Heart left ventricle (tissue), 13 donors: Measurements from ENCODE around the gene OR2W3.

Source experiments
- POLR2A ChIP-seq, 2 donors: fragments of 450-650 bp; IDR thresholded peaks; one replicate each; pipeline ENCODE4 v1.6.1; 2017; ENCODE audit warnings: antibody characterized with exemption in 2 of 2, mild to moderate bottlenecking in 2 of 2, moderate library complexity in 2 of 2
- TF ChIP-seq, protein P1 (sequence below), 12 donors: fragments of 200-600 bp; sonication (generic) in 4 of 12; IDR thresholded peaks; one replicate each; pipeline versions ENCODE4 v1.5.0 to v1.8.0; 2018 to 2022; ENCODE audit warnings: antibody characterized with exemption in 12 of 12, mild to moderate bottlenecking in 5 of 12
- donor health status: ischemic (EF 13 %, LVEDD 7.1; RV severe dilation, severe dysfunction).
- donor health status: DM: no; HTN: yes; CAD: no.
- donor health status: DM: no; HTN: no; CAD: no.
- donor health status: ischemic (EF 25% LVEDD 6.9; RV normal size, moderate dysfunction).
- donor health status: ischemic (EF 25% LVEDD 5.7; RV mildly dilated, moderate dysfunction).
- donor health status: ischemic (EF 35%, LVEDD 5.7; RV mildly dilated, moderate dysfunction).
- donor health status: nonischemic (EF 11% LVEDD 7.7; RV severe dilation, severe dysfunction).
- donor health status: DM: yes; HTN: yes; CAD: no.
- donor health status: PGD.
- donor health status: ischemic (EF 29% LVEDD 5.4; RV normal size, mild dysfunction).
- donor health status: nonischemic (EF 23%, LVEDD 6.1; RV moderate dilation, normal function).

DNA sequence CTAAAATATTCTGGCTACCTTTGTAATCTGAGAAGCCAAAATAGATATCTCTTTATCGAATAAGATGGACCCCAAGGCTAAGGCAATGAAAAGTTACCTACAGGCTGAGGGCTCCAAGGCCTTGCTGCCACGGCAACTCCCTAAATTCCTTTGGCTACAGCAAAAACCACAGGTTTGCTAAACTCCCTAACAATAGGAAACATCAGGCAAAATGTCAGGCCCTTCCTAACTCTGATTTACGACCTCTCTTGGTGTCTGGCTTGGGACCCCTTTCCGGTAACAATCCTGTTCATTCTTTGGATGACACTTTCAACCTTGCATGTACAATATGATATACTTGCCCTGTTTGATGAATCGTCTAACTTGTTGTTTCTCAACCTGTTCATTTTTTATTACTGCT lies 13.4 kb downstream of the OR2W3 start:
- TF ChIP-seq, protein P1, sequence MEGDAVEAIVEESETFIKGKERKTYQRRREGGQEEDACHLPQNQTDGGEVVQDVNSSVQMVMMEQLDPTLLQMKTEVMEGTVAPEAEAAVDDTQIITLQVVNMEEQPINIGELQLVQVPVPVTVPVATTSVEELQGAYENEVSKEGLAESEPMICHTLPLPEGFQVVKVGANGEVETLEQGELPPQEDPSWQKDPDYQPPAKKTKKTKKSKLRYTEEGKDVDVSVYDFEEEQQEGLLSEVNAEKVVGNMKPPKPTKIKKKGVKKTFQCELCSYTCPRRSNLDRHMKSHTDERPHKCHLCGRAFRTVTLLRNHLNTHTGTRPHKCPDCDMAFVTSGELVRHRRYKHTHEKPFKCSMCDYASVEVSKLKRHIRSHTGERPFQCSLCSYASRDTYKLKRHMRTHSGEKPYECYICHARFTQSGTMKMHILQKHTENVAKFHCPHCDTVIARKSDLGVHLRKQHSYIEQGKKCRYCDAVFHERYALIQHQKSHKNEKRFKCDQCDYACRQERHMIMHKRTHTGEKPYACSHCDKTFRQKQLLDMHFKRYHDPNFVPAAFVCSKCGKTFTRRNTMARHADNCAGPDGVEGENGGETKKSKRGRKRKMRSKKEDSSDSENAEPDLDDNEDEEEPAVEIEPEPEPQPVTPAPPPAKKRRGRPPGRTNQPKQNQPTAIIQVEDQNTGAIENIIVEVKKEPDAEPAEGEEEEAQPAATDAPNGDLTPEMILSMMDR (IDR thresholded peaks at IDR 0.05), result no peak
- TF ChIP-seq POLR2A (IDR thresholded peaks at IDR 0.05), result no peak
